ENCODE measurements around the gene GIPR.
"Not testable (repeated sequence)": the region's sequence is repeated elsewhere in the genome, so short reads cannot be mapped to it uniquely, and the experiment has no call there.

The GIPR gene

DNA sequence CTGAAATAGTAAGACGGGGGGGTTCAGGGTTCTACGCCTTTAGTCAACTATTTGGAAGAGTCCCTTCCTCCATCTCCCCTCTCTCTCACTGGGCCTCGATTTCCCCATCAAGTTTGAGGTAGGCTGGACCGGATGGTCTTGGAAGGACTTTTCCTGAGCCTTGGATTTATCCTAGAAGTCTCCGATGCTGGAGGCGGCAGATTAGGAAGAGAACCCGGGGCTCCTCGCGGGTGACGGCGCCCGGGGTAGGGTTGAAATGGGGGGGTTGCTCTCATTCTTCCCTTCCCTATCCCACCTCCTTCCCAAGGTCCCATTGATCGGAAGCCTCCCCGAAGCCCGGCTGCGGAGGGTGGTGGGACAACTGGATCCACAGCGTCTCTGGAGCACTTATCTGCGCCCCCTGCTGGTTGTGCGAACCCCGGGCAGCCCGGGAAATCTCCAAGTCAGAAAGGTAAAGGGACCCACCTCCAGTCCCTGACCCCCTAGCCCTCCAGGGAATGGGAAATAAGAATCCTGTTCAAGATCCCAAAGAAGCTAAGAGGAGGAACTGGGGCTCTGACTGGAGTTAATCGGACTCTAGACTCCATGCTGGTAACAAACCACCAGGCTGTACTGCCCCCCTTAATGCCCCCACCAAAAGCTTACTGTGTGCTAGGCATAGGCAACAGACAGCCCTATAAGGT lies 25.2 kb downstream of the GIPR start:
- Mint-ChIP-seq H3K27ac (peak overlapping the region; percentile 100), H3K4me3 (peak overlapping the region; percentile 92), H3K36me3 (ENCODE audit: low read depth) (peaks cover 59% of the 10 kb centered on the region), H3K27me3 (no peaks in the 10 kb centered on the region), H3K9me3 (no peaks in the 10 kb centered on the region), H3K4me1 (ENCODE audit: low read depth) (peaks cover 48% of the 10 kb centered on the region)

DNA sequence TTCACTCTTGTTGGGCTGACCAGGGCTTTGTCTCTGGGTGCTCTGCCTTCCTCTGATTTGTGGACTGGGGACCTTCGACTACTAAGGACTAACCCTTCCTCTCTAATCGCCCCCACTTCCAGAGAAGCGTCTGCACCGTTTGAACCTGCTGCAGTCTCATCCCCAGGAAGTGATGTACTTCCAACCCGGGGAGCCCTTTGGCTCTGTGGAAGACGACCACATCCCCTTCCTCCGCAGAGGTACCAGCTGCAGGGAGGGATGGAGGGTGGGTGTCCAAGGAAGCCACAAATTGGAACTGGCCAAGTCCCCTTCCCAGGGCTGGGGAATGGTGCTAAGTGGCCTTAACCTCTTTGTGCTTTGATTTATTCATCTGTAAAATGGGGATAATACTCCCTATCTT lies 33.7 kb downstream of the GIPR start:
- H3K27ac Mint-ChIP-seq: no peak overlapping the region

DNA sequence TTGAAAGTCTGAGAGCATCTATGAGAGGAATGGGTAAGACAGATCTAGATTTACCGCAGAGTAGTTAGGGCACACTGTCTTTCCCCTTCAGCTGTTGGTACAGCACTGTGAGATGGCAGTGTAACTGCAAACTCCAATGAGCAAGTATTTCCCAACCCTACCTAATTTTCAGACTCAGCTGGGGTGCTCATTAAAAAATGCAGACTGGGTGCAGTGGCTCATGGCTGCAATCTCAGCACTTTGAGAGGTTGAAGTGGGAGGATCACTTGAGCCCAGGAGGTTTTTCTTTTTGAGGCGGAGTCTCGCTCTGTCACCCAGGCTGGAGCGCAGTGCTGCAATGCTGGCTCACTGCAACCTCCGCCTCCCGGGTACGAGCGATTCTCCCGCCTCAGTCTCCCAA lies 37.1 kb downstream of the GIPR start:
- no peak overlapping the region for H3K4me3 Mint-ChIP-seq
- peaks cover 3% of the 10 kb centered on the region for H3K4me1 Mint-ChIP-seq (ENCODE audit: low read depth)
- peaks cover 30% of the 10 kb centered on the region for H3K36me3 Mint-ChIP-seq (ENCODE audit: low read depth)
- H3K27me3 Mint-ChIP-seq: no peaks in the 10 kb centered on the region
- H3K9me3 Mint-ChIP-seq: no peaks in the 10 kb centered on the region
- H3K27ac Mint-ChIP-seq: peak overlapping the region; percentile 11

More for the DNA sequence above, 33.7 kb downstream of the GIPR start:
- H3K27me3 Mint-ChIP-seq: no peaks in the 10 kb centered on the region
- H3K4me3 Mint-ChIP-seq: no peak overlapping the region
- no peaks in the 10 kb centered on the region for H3K9me3 Mint-ChIP-seq
- peaks cover 35% of the 10 kb centered on the region for H3K36me3 Mint-ChIP-seq (ENCODE audit: low read depth)
- peaks cover 7% of the 10 kb centered on the region for H3K4me1 Mint-ChIP-seq (ENCODE audit: low read depth)

DNA sequence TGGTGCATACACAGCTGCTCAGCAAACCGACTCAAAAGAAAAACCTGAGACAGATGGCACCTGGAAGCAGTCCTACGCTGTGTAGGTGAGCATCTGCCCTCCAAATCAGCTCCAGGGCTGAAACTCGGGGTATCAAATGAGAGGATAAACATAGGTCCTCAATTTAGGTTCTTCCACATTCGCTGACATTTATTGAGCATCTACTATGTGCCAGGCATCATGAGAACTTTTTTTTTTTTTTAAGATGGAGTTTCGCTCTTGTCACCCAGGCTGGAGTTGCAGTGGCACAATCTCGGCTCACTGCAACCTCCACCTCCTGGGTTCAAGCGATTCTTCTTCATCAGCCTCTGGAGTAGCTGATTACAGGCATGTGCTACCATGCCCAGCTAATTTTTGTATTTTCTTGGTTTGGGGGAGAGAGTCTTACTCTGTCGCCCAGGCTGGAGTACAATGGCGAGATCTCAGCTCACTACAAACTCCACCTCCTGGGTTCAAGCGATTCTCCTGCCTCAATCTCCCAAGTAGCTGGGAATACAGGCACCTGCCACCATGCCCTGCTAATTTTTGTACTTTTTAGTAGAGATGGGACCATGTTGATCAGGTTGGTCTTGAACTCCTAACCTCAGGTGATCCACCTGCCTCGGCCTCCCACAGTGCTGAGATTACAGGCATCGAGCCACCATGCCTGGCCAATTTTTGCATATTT lies 37.8 kb downstream of the GIPR start:
- H3K36me3 Mint-ChIP-seq (ENCODE audit: low read depth): peaks cover 36% of the 10 kb centered on the region

DNA sequence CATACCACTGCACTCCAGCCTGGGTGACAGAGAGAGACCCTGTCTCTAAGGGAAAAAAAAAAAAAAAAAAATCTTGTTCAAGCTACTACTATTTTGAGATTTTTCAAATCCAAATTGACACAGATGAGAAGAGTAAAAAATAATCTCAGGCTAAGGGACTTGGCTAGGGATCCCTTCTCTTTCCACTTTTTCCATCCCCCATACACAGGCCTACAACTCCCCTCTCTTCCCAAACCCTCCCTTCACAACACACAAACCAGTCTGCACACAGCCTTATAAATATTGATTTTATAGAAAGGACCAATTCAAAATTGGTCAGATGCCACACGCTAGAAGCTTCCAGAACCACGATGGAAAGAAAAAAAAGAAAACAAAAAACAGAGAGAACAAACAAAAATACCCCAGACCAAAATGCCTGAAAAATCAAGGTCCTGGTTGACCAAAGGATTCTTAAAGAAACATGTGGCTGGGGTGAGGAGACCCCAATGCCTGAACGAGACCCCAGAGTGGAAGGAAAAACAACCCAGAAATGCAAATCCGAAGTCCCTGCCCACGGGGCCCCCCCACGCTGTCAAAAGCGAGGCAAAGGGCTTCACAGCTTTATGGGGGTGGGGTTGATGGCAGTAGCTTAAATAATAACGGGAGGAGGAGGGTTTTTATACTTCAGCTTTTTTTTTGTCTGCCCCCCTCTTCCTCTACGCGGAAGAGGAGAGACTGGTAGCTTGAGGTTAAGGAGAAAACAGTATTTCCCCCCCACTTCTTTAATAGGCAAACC lies 42.5 kb downstream of the GIPR start:
- peaks cover 15% of the 10 kb centered on the region for H3K4me1 Mint-ChIP-seq (ENCODE audit: low read depth)
- no peak overlapping the region for H3K4me3 Mint-ChIP-seq
- no peaks in the 10 kb centered on the region for H3K9me3 Mint-ChIP-seq
- peak overlapping the region; percentile 81 for H3K27ac Mint-ChIP-seq
- H3K36me3 Mint-ChIP-seq (ENCODE audit: low read depth): peaks cover 25% of the 10 kb centered on the region
- H3K27me3 Mint-ChIP-seq: no peaks in the 10 kb centered on the region

More for the DNA sequence above, 37.8 kb downstream of the GIPR start:
- H3K27ac Mint-ChIP-seq: no peak overlapping the region
- H3K27me3 Mint-ChIP-seq: no peaks in the 10 kb centered on the region
- H3K4me3 Mint-ChIP-seq: no peak overlapping the region
- H3K9me3 Mint-ChIP-seq: no peaks in the 10 kb centered on the region
- peaks cover 8% of the 10 kb centered on the region for H3K4me1 Mint-ChIP-seq (ENCODE audit: low read depth)

DNA sequence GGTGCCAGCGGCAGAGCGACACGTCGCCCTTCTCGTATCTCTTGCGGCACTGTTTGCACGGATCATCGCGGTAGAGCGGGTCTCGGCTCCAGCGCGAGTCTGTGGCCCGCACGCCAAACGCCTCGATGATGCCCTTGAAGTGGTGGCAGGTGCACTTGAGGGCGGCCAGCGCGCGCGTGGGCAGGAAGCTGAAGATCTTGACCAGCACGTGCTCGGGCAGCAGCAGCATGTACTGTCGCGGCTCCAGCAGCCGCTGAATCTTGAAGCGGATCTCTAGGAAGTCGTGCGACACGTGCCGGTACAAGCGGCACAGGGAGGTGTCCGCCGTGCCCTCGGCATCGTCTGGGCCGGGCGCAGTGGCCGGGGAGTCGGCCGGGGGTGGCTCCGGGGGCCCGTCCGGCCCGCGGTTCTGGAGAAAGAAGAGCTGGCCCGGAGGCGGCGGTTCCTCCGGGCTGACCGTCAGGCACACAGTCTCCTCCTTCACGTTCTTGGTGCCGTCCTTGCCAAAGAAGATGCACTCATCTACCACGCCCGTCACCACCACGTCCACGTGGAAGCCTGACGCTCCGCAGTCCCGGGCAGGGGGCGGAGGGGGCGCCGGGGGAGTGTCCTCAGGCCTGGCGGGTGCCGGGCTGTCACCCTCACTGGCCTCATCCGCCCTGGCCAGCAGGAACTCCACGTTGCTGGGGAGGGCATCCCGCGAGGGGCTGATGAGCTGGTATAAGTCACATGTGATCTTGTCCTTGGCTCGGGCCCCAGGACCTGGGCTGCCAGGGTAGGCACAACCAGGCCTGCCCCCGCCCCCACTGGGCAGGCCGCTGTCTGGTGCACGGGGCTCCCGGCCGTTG lies 44.1 kb downstream of the GIPR start:
- H3K36me3 Mint-ChIP-seq (ENCODE audit: low read depth): peaks cover 25% of the 10 kb centered on the region
- H3K9me3 Mint-ChIP-seq: no peaks in the 10 kb centered on the region
- no peak overlapping the region for H3K27ac Mint-ChIP-seq
- peaks cover 28% of the 10 kb centered on the region for H3K4me1 Mint-ChIP-seq (ENCODE audit: low read depth)
- H3K4me3 Mint-ChIP-seq: no peak overlapping the region
- H3K27me3 Mint-ChIP-seq: no peaks in the 10 kb centered on the region

DNA sequence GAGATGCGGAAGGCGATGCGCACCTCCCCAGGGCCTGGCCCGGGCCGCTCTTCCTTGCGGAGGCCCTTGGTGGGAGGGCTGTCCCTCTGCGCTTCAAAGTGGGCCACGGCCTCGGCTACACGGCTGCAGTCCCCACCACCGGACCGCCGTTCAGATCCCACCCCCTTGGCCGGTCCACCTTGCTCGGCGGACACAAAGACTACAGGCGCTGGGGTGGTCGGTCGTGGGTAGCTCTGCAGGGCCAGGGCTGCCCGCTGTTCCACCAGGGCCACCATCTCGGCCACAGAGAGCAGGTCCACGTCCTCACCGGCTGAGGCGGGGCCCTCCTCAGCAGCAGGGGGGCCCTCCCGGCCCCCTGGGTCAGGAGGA lies 44.7 kb downstream of the GIPR start:
- Mint-ChIP-seq H3K4me1 (ENCODE audit: low read depth) (peaks cover 32% of the 10 kb centered on the region), H3K9me3 (no peaks in the 10 kb centered on the region), H3K27ac (no peak overlapping the region), H3K4me3 (no peak overlapping the region), H3K36me3 (ENCODE audit: low read depth) (peaks cover 25% of the 10 kb centered on the region), H3K27me3 (no peaks in the 10 kb centered on the region)

DNA sequence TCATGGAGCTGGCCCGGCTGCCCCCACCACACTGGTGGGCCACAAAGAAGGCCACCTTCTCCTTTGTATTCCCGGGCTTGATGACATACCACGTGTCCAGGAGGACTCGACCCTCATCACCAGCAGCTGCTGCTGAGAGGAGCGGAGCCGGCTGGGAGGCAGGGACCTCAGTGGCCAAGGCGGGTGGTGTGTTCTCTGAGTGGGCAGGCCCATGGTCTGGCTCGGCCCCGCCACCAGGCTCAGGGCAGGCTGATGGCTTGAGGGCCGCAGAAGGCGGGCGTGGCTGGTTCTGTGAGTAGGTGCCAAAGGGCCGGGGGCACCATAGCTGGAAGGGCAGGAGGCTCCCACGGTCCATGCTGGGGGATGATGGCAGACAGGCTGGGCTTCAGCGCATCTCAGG lies 45.1 kb downstream of the GIPR start:
- peaks cover 36% of the 10 kb centered on the region for H3K4me1 Mint-ChIP-seq (ENCODE audit: low read depth)
- no peaks in the 10 kb centered on the region for H3K9me3 Mint-ChIP-seq
- peaks cover 25% of the 10 kb centered on the region for H3K36me3 Mint-ChIP-seq (ENCODE audit: low read depth)
- H3K27me3 Mint-ChIP-seq: no peaks in the 10 kb centered on the region
- H3K4me3 Mint-ChIP-seq: no peak overlapping the region
- no peak overlapping the region for H3K27ac Mint-ChIP-seq

DNA sequence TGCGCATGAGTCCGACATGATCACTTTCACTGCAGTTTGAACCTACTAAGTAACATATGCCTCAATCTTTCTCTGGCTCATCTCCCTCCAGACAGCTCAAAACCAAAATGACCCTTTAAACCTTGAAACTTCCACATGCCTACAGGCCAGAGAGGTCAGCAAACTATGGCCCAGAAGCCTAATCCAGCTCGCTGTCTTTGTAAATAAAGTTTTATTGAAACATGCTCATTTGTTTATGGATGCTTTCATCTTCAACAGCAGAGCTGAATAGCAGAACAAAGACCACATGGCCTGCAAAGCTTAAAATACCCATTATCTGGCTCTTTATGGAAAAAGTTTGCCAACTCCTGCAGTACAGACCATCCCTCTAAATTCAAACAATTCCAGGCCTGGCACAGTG lies 47.1 kb downstream of the GIPR start:
- Mint-ChIP-seq H3K36me3 (ENCODE audit: low read depth) (peaks cover 32% of the 10 kb centered on the region), H3K4me1 (ENCODE audit: low read depth) (peaks cover 42% of the 10 kb centered on the region), H3K27me3 (no peaks in the 10 kb centered on the region), H3K9me3 (no peaks in the 10 kb centered on the region), H3K27ac (peak overlapping the region; percentile 55), H3K4me3 (no peak overlapping the region)

DNA sequence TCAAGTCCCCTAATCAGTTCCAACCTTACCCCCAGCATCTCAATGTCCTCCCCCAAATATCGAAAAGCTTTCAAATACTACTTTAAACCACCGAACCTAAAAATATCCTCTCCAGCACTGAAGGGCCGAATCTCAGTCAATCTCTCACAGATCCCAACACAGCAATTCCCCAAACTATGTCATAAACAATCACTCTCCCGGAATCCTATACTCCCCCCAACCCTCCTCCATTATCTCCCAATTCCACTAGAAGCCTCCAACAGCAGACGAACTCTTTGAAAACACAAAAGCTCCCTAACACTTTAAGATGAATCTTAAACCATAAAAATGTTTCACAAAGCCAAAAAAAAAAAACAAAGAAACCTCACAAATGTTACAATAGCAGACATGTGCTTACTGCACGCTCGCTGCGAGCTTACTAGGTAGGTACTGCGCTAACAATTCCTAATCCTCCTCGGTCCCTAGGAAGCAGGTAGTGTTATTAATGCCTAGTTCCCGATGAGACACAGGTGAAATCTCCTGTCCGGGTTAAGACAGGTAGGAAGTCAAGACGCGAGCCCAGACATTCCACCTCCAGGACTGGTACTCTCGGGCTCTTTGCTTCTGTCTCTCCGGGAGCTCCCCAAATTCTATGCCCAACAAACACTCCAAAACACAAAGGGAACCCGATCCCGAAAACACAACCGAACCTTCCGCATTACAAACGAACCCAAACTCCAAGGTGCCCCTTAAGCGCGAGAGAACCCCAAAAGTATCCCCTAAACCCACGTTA lies 48.5 kb downstream of the GIPR start:
- Mint-ChIP-seq H3K27ac (peak overlapping the region; percentile 98), H3K27me3 (no peaks in the 10 kb centered on the region), H3K36me3 (ENCODE audit: low read depth) (peaks cover 33% of the 10 kb centered on the region), H3K4me1 (ENCODE audit: low read depth) (peaks cover 37% of the 10 kb centered on the region), H3K9me3 (no peaks in the 10 kb centered on the region), H3K4me3 (peak overlapping the region; percentile 90)

DNA sequence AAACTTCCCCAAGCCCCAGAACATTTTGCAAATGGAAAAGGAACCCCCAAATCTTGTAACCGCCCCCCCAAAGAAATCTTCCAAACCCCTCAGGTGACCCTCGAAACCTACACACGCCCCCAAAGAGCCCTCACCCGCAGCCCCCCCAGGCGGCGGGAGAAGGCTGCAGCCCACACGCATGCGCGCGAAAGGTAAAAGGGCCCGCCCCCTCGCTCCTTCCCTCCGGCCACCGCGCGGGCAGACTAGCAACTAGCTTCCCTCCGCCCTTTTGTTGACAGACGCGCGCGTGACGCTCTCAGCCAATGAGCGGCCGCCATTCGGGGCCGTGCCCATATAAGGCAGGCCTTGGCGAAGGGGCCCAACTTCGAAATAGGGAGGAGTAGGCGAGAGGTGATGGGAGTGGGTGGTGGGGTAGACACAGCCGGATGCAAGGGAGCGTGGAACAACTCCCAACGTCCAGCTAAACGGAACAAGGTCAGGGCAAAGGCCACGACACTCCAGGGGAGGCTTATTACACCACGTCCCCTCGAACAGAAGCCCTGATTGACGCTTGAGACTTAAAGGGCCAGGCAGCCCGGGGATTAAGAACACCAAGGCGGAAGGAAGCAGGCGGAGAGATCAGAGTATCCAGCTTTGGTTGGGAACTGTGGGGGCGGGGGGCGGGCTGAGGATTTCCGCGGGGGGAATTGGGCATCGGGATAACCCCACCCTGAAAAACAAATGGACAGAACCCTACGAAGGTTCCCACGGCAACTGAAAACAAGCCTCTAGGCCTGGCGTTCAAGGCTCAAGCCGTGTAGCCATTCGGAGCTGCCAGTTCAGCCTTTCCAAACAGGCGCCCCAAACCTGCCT lies 49.3 kb downstream of the GIPR start:
- Mint-ChIP-seq H3K4me3 (peak overlapping the region; percentile 90), H3K9me3 (no peaks in the 10 kb centered on the region), H3K27ac (peak overlapping the region; percentile 98), H3K4me1 (ENCODE audit: low read depth) (peaks cover 37% of the 10 kb centered on the region), H3K27me3 (no peaks in the 10 kb centered on the region), H3K36me3 (ENCODE audit: low read depth) (peaks cover 38% of the 10 kb centered on the region)

DNA sequence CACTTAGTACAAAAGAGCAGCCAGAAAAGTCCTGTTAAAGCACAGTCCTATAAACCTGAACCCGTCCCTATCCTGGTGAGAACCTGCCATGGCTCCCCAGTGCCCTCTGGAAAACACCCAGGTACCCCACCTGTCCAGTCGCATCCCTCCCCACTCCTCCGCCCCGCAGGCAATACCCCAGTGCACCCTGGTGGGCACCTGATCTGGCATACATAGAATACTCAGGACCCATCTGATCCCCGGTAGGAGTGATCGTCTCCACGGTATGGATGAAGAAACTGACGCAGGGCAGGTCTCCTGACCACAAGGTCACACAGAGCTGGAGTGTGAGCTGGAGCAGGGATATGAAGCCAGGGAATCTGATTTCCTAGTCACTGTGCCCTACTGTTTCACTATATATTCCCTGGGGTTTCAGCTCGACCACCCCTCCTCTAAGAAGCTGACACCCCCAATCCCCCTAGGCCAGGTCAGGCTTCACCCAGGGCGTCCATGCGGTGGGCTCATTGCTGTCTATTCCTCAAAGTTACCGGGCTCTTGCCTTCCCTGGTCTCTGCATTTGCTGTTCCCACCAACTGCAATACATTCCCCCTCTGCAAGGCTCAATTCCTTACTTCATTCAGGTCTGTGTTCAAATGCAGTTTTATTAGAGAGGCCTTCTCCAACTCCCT lies 50.1 kb downstream of the GIPR start:
- Mint-ChIP-seq H3K27ac (peak overlapping the region; percentile 98), H3K36me3 (ENCODE audit: low read depth) (peaks cover 37% of the 10 kb centered on the region)

DNA sequence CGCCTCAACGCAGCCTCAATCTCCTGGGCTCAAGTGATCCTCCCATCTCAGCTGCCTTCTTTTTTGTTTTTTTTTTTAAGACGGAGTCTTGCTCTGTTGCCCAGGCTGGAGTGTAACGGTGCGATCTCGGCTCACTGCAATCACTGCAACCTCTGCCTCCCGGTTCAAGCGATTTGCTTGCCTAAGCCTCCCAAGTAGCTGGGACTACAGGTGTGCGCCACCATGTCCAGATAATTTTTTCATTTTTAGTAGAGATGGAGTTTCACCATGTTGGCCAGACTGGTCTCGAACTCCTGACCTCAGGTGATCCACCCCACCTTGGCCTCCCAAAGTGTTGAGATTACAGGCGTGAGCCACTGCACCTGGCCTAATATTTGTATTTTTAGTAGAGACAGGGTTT lies 52.0 kb downstream of the GIPR start:
- peaks cover 30% of the 10 kb centered on the region for H3K36me3 Mint-ChIP-seq (ENCODE audit: low read depth)
- not testable (repeated sequence) for H3K27ac Mint-ChIP-seq

More for the DNA sequence above, 50.1 kb downstream of the GIPR start:
- Mint-ChIP-seq H3K27me3 (no peaks in the 10 kb centered on the region), H3K9me3 (no peaks in the 10 kb centered on the region), H3K4me1 (ENCODE audit: low read depth) (peaks cover 38% of the 10 kb centered on the region), H3K4me3 (peak overlapping the region; percentile 90)

More for the DNA sequence above, 52.0 kb downstream of the GIPR start:
- H3K27me3 Mint-ChIP-seq, H3K9me3 Mint-ChIP-seq, H3K4me3 Mint-ChIP-seq: not testable (repeated sequence)
- peaks cover 36% of the 10 kb centered on the region for H3K4me1 Mint-ChIP-seq (ENCODE audit: low read depth)

Measured in stimulated activated naive CD8-positive, alpha-beta T cell treated with anti-CD3 and anti-CD28 coated beads, Interleukin-15, Interleukin-2, amounts not matched to agents 100 ng/mL and 50 ng/mL, for 24 hours (primary cell).